ENCODE data around the gene SLC35G1.

DNA sequence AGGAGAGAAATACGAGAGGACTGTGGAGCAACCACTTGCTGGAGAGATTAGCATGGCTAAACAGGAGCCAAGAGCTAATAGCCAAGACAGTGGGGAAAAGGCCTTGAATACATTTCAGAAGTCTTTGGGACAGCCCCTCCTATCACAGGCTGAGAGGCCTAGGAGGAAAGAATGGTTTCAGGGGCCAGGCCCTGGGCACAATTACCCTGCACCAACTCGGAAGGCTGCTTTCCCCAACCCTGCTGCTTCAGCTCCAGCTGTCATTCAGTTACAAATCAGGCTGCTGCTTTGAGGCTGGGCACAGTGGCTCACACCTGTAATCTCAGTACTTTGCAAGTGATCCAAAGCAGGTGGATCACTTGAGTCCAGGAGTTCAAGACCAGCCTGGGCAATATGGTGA lies 32.0 kb upstream of the SLC35G1 start:
- TF ChIP-seq, protein P1, sequence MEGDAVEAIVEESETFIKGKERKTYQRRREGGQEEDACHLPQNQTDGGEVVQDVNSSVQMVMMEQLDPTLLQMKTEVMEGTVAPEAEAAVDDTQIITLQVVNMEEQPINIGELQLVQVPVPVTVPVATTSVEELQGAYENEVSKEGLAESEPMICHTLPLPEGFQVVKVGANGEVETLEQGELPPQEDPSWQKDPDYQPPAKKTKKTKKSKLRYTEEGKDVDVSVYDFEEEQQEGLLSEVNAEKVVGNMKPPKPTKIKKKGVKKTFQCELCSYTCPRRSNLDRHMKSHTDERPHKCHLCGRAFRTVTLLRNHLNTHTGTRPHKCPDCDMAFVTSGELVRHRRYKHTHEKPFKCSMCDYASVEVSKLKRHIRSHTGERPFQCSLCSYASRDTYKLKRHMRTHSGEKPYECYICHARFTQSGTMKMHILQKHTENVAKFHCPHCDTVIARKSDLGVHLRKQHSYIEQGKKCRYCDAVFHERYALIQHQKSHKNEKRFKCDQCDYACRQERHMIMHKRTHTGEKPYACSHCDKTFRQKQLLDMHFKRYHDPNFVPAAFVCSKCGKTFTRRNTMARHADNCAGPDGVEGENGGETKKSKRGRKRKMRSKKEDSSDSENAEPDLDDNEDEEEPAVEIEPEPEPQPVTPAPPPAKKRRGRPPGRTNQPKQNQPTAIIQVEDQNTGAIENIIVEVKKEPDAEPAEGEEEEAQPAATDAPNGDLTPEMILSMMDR (conservative IDR thresholded peaks at IDR 0.05; ENCODE audit: low read depth, low read length) = no peak
- no peak for TF ChIP-seq EZH2 (IDR thresholded peaks at IDR 0.05; ENCODE audit: low read length, unreplicated experiment)
